IMR-90 (cell line): Measurements from ENCODE around the gene CLPTM1L. TPM values are rescaled to one million over a fixed set of nuclear protein-coding genes. Genes with fewer than 3 reads are reported as not detected.

Experiments used
- ATAC-seq: fragments of 200-7000 bp; cut with Tn5 transposase; 2 replicates; pipeline ENCODE4 v1.9.1; 2020; ENCODE audit warnings: low read depth, mild to moderate bottlenecking, moderate library complexity
- BruUV-seq: library from RNA; stranded (reverse); fragments of 400-500 nt; replicated peaks from 2 replicates; lab custom pipeline; 2021; lab: Mats Ljungman, UMichigan
- CTCF ChIA-PET: fragments of 300-600 bp; formaldehyde crosslinking; extraction: SDS; loops from one replicate; lab custom pipeline; 2021; ENCODE audit warnings: antibody characterized with exemption; lab: Yijun Ruan, JAX
- POLR2A ChIA-PET: fragments of 300-600 bp; sonication (Branson Sonifier 250); formaldehyde crosslinking; loops from one replicate; lab custom pipeline; 2022; ENCODE audit warnings: antibody characterized with exemption; ENCODE audit not compliant: unreplicated experiment; lab: Charles Lee
- DNase-seq: peaks from one replicate; pipeline ENCODE4 v3.0.0; 2013
- H2AFZ ChIP-seq: replicated peaks from 2 replicates; pipeline ENCODE3; 2013; ENCODE audit warnings: low read length, mild to moderate bottlenecking; ENCODE audit not compliant: poor library complexity
- H2AK5ac ChIP-seq: 2 replicates; pipeline ENCODE4 v1.6.1; 2013; ENCODE audit warnings: low read depth, low read length, inconsistent platforms
- H2AK9ac ChIP-seq: replicated peaks from 2 replicates; pipeline ENCODE3; 2013; ENCODE audit warnings: mild to moderate bottlenecking, low read depth, low read length, moderate library complexity; ENCODE audit not compliant: poor library complexity
- H2BK120ac ChIP-seq: 2 replicates; pipeline ENCODE4 v1.6.1; 2013; ENCODE audit warnings: low read depth, low read length, inconsistent platforms
- H2BK15ac ChIP-seq: 3 replicates; pipeline ENCODE4 v1.6.1; 2013; ENCODE audit warnings: low read depth, low read length, inconsistent platforms
- H2BK20ac ChIP-seq: 2 replicates; pipeline ENCODE4 v1.6.1; 2013; ENCODE audit warnings: low read depth, mild to moderate bottlenecking, inconsistent platforms, low read length, moderate library complexity
- H2BK5ac ChIP-seq: 2 replicates; pipeline ENCODE4 v1.6.1; 2013; ENCODE audit warnings: mild to moderate bottlenecking, low read depth, low read length, inconsistent platforms; ENCODE audit not compliant: poor library complexity, severe bottlenecking
- H3K14ac ChIP-seq: replicated peaks from 2 replicates; pipeline ENCODE4 v1.6.1; 2013; ENCODE audit warnings: low read depth, low read length, inconsistent platforms
- H3K18ac ChIP-seq: 2 replicates; pipeline ENCODE4 v1.6.1; 2013; ENCODE audit warnings: low read depth, low read length, control low read depth
- H3K23ac ChIP-seq: 2 replicates; pipeline ENCODE4 v1.6.1; 2013; ENCODE audit warnings: low read depth, low read length, inconsistent platforms
- H3K27ac ChIP-seq: 2 replicates; pipeline ENCODE4 v1.5.1; 2013; ENCODE audit warnings: mild to moderate bottlenecking, control low read depth, low read length; ENCODE audit not compliant: insufficient read depth
- H3K27me3 ChIP-seq: 2 replicates; pipeline ENCODE4 v1.6.1; 2013; ENCODE audit warnings: low read length; ENCODE audit not compliant: control insufficient read depth, insufficient read depth
- H3K36me3 ChIP-seq: 2 replicates; pipeline ENCODE4 v1.6.1; 2013; ENCODE audit warnings: low read length, mixed read lengths; ENCODE audit not compliant: control insufficient read depth, insufficient read depth
- H3K4ac ChIP-seq: 2 replicates; pipeline ENCODE4 v1.6.1; 2013; ENCODE audit warnings: low read depth, low read length, inconsistent platforms
- H3K4me1 ChIP-seq: 2 replicates; pipeline ENCODE4 v1.6.1; 2013; ENCODE audit warnings: low read length, mixed read lengths; ENCODE audit not compliant: control insufficient read depth, insufficient read depth
- H3K4me2 ChIP-seq: 2 replicates; pipeline ENCODE4 v1.6.1; 2013; ENCODE audit warnings: low read depth, mild to moderate bottlenecking, control low read depth, low read length, moderate library complexity
- H3K4me3 ChIP-seq: 2 replicates; pipeline ENCODE4 v1.5.1; 2013; ENCODE audit warnings: low read depth, mild to moderate bottlenecking, control low read depth, low read length, moderate library complexity; ENCODE audit not compliant: insufficient read depth
- H3K56ac ChIP-seq: 2 replicates; pipeline ENCODE4 v1.6.1; 2013; ENCODE audit warnings: low read length, inconsistent platforms; ENCODE audit not compliant: insufficient read depth; ENCODE audit errors: extremely low read depth
- H3K79me1 ChIP-seq, 2 experiments: 2 replicates each; pipeline ENCODE4 v1.6.1; 2013; ENCODE audit warnings: low read length in 2 of 2, inconsistent platforms in 1 of 2, low read depth in 1 of 2
- H3K9ac ChIP-seq: 2 replicates; pipeline ENCODE4 v1.6.1; 2013; ENCODE audit warnings: low read depth, low read length, control low read depth
- H3K9me1 ChIP-seq: 2 replicates; pipeline ENCODE4 v1.6.1; 2013; ENCODE audit warnings: low read length, inconsistent platforms; ENCODE audit not compliant: insufficient read depth
- H3K9me3 ChIP-seq: 2 replicates; pipeline ENCODE4 v1.6.1; 2013; ENCODE audit warnings: low read length; ENCODE audit not compliant: control insufficient read depth, insufficient read depth
- H4K20me1 ChIP-seq: 2 replicates; pipeline ENCODE4 v1.6.1; 2013; ENCODE audit warnings: low read length, inconsistent platforms; ENCODE audit not compliant: insufficient read depth
- H4K5ac ChIP-seq: 2 replicates; pipeline ENCODE4 v1.6.1; 2013; ENCODE audit warnings: mild to moderate bottlenecking, low read depth, low read length, control low read depth
- H4K8ac ChIP-seq, 2 experiments: 2 replicates each; pipeline ENCODE4 v1.6.1; 2013; ENCODE audit warnings: low read depth in 2 of 2, low read length in 2 of 2, control low read depth in 1 of 2, inconsistent platforms in 1 of 2
- H4K91ac ChIP-seq: 2 replicates; pipeline ENCODE4 v1.6.1; 2013; ENCODE audit warnings: low read depth, low read length, inconsistent platforms; ENCODE audit not compliant: insufficient read depth
- BHLHE40 ChIP-seq: fragments of 150-350 bp; IDR thresholded peaks from 2 replicates; pipeline ENCODE4 v1.6.1; 2016; ENCODE audit warnings: mild to moderate bottlenecking, low read depth, low read length
- CEBPB ChIP-seq: IDR thresholded peaks from 2 replicates; pipeline ENCODE4 v1.6.1; 2012; ENCODE audit warnings: low read depth, low read length, improper control_type of control experiment
- CHD1 ChIP-seq: IDR thresholded peaks from 2 replicates; pipeline ENCODE4 v1.6.1; 2012; ENCODE audit warnings: low read depth, low read length, improper control_type of control experiment
- CTCF ChIP-seq: conservative IDR thresholded peaks from 2 replicates; pipeline ENCODE4 v1.5.1; 2012; ENCODE audit warnings: mild to moderate bottlenecking, low read depth, low read length, improper control_type of control experiment
- ELK1 ChIP-seq: fragments of 150-350 bp; IDR thresholded peaks from 2 replicates; pipeline ENCODE4 v1.6.1; 2016; ENCODE audit warnings: low read depth, mild to moderate bottlenecking, low read length, moderate library complexity, borderline replicate concordance
- FOS ChIP-seq: fragments of 150-350 bp; IDR thresholded peaks from 2 replicates; pipeline ENCODE4 v1.6.1; 2016; ENCODE audit warnings: low read depth, low read length
- MAFK ChIP-seq: IDR thresholded peaks from 2 replicates; pipeline ENCODE4 v1.6.1; 2012; ENCODE audit warnings: low read depth, low read length, improper control_type of control experiment
- MAZ ChIP-seq: IDR thresholded peaks from 2 replicates; pipeline ENCODE4 v1.6.1; 2012; ENCODE audit warnings: low read depth, mild to moderate bottlenecking, low read length, improper control_type of control experiment, moderate library complexity, borderline replicate concordance
- MXI1 ChIP-seq: IDR thresholded peaks from 2 replicates; pipeline ENCODE4 v1.6.1; 2012; ENCODE audit warnings: low read depth, mild to moderate bottlenecking, low read length, moderate library complexity, borderline replicate concordance
- NFE2L2 ChIP-seq: fragments of 150-350 bp; IDR thresholded peaks from 2 replicates; pipeline ENCODE4 v1.6.1; 2016; ENCODE audit warnings: low read depth, mild to moderate bottlenecking, low read length
- POLR2A ChIP-seq: IDR thresholded peaks from 2 replicates; pipeline ENCODE4 v1.6.1; 2012; ENCODE audit warnings: mild to moderate bottlenecking, low read depth, low read length
- RAD21 ChIP-seq: IDR thresholded peaks from 2 replicates; pipeline ENCODE4 v1.6.1; 2012; ENCODE audit warnings: low read length, improper control_type of control experiment
- RCOR1 ChIP-seq: IDR thresholded peaks from 2 replicates; pipeline ENCODE4 v1.6.1; 2012; ENCODE audit warnings: mild to moderate bottlenecking, low read length, improper control_type of control experiment; ENCODE audit not compliant: insufficient replicate concordance
- RFX5 ChIP-seq: IDR thresholded peaks from 2 replicates; pipeline ENCODE4 v1.8.0; 2012; ENCODE audit warnings: low read depth, mild to moderate bottlenecking, low read length, moderate library complexity
- SMC3 ChIP-seq: fragments of 150-350 bp; IDR thresholded peaks from 2 replicates; pipeline ENCODE4 v1.6.1; 2016; ENCODE audit warnings: low read depth, mild to moderate bottlenecking, antibody characterized with exemption, low read length, moderate library complexity
- WGBS, 2 experiments: methylation state at CpG; one replicate each; pipeline versions ENCODE4 v1.1.5 to v1.1.7; 2013; ENCODE audit warnings: missing lambda C conversion rate in 2 of 2; ENCODE audit not compliant: insufficient read length in 1 of 2; ENCODE audit errors: extremely low coverage in 2 of 2; 5-methylcytosine and 5-hydroxymethylcytosine counted together
- dilution Hi-C: fragments of 300-500 bp; cut with HindIII; formaldehyde crosslinking; loops from one replicate; pipeline ENCODE4 v1.14.3; 2018; ENCODE audit warnings: low sequenced_read_pairs; ENCODE audit not compliant: unreplicated experiment
- in situ Hi-C: fragments of 300-500 bp; cut with MboI; formaldehyde crosslinking; loops from 3 replicates; pipeline ENCODE4 v1.14.3; 2019; ENCODE audit warnings: low sequenced_read_pairs, inconsistent platforms, mixed read lengths
- intact Hi-C: fragments of 100-400 bp; cut with micrococcal nuclease; formaldehyde crosslinking; loops from 2 replicates; pipeline ENCODE4 v1.10.0; 2022
- polyA plus RNA-seq, 3 experiments: library from polyadenylated mRNA; depleted of rRNA; stranded (reverse); fragments of >200 nt; gene quantifications; 2 replicates each; pipeline ENCODE4 v1.2.3, GENCODE V29; 2012; ENCODE audit warnings: low replicate concordance in 1 of 3
- total RNA-seq: library from RNA; depleted of rRNA; stranded (reverse); fragments of >200 nt; gene quantifications from 2 replicates; pipeline ENCODE4 v1.2.3, GENCODE V29; 2012
- TF ChIP-seq, protein P1 (sequence below): fragments of 150-350 bp; IDR thresholded peaks from 2 replicates; pipeline ENCODE4 v1.6.1; 2017; ENCODE audit warnings: mild to moderate bottlenecking, antibody characterized with exemption, low read length, low read depth

CLPTM1L gene
- total and polyA plus RNA-seq, 2 of the 4 experiments (the other 2 are of a cell fraction): 114 to 137 TPM

GRCh38 chr5:1324301-1324700 is 20.6 kb downstream of the CLPTM1L start:
- Histone ChIP-seq H2AK9ac (no peak overlapping the region), H2BK20ac (no peak overlapping the region), H3K9ac (no peak overlapping the region), H3K14ac (no peak overlapping the region), H3K4ac (no peak overlapping the region), H2BK5ac (no peak overlapping the region), H3K36me3 (peaks cover 55% of the 10 kb centered on the region), H3K56ac (no peak overlapping the region), H3K4me3 (no peak overlapping the region), H4K20me1 (peaks cover 4% of the 10 kb centered on the region), H3K27me3 (no peaks in the 10 kb centered on the region), H4K5ac (no peak overlapping the region), H3K18ac (no peak overlapping the region), H3K79me1 (peaks cover 6 to 10% of the 10 kb centered on the region in 2 experiments; a peak in 2 of 4 replicates), H4K91ac (no peak overlapping the region), H3K23ac (no peak overlapping the region), H3K27ac (no peak overlapping the region), H3K4me2 (no peak overlapping the region), H3K9me1 (no peaks in the 10 kb centered on the region), H4K8ac (no peak overlapping the region), H3K4me1 (peaks cover 1% of the 10 kb centered on the region; the same call in 1 of the 2 replicates), H2AK5ac (no peak overlapping the region), H2BK15ac (no peak overlapping the region), H2AFZ (no peak overlapping the region), H3K9me3 (peaks cover 13% of the 10 kb centered on the region), H2BK120ac (no peak overlapping the region)
- POLR2A ChIA-PET: no interaction called here
- 100% methylated on average over 4 of the region's 15 CpGs; no CpG with 5 or more reads in 1 of the 2 experiments for WGBS, 2 experiments
- in situ Hi-C loops (no loop called here), intact Hi-C loops (no loop called here), dilution Hi-C loops (no loop called here)
- ATAC-seq: no peak
- TF ChIP-seq MXI1 (no peak), CEBPB (no peak), CHD1 (no peak), POLR2A (no peak), RAD21 (no peak), BHLHE40 (no peak), RFX5 (no peak), NFE2L2 (no peak), RCOR1 (no peak), FOS (no peak), MAZ (no peak), CTCF (no peak), MAFK (no peak), SMC3 (no peak), ELK1 (no peak)
- TF ChIP-seq, protein P1, sequence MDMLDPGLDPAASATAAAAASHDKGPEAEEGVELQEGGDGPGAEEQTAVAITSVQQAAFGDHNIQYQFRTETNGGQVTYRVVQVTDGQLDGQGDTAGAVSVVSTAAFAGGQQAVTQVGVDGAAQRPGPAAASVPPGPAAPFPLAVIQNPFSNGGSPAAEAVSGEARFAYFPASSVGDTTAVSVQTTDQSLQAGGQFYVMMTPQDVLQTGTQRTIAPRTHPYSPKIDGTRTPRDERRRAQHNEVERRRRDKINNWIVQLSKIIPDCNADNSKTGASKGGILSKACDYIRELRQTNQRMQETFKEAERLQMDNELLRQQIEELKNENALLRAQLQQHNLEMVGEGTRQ: no peak
- CTCF ChIA-PET: no interaction called here
- DNase-seq: no peak
- BruUV-seq: no TSS peak
